Natural killer cell (primary cell): ENCODE data around the gene DOCK9. TPM values are rescaled to one million over a fixed set of nuclear protein-coding genes. Genes with fewer than 3 reads are reported as not detected.

Experiments used
- ATAC-seq, 3 donors: fragments of 150-1000 bp in 2 of 3; fragments of 200-7000 bp in 1 of 3; cut with Tn5 transposase; 1 replicate in 1 of 3; 2 replicates in 2 of 3; pipeline ENCODE4 v1.10.0; 2021; ENCODE audit warnings: mild to moderate bottlenecking in 2 of 3, moderate library complexity in 2 of 3
- DNase-seq, 2 donors: peaks; one replicate each; pipeline versions ENCODE4 v3.0.0 to v3.0.0-alpha.2; 2013 to 2021; ENCODE audit warnings: mixed read lengths in 1 of 2
- H3K27ac ChIP-seq: one replicate; pipeline ENCODE4 v1.5.1; 2013; ENCODE audit warnings: mild to moderate bottlenecking, low read length
- H3K27me3 ChIP-seq: one replicate; pipeline ENCODE4 v1.6.1; 2013; ENCODE audit warnings: low read length; ENCODE audit not compliant: control insufficient read depth, insufficient read depth
- H3K36me3 ChIP-seq: one replicate; pipeline ENCODE4 v1.6.1; 2013; ENCODE audit warnings: low read length; ENCODE audit not compliant: control insufficient read depth, insufficient read depth
- H3K4me1 ChIP-seq: one replicate; pipeline ENCODE4 v1.6.1; 2013; ENCODE audit warnings: low read length; ENCODE audit not compliant: control insufficient read depth, insufficient read depth
- H3K4me3 ChIP-seq: one replicate; pipeline ENCODE4 v1.5.1; 2013; ENCODE audit warnings: low read length
- H3K9me3 ChIP-seq: one replicate; pipeline ENCODE4 v1.6.1; 2013; ENCODE audit warnings: low read length; ENCODE audit not compliant: control insufficient read depth, insufficient read depth
- H3K27ac Mint-ChIP-seq, 2 donors: one replicate each; pipeline ENCODE4 v1.8.0; 2022; ENCODE audit warnings: mild to moderate bottlenecking in 2 of 2, mixed read lengths in 2 of 2, moderate library complexity in 1 of 2
- H3K27me3 Mint-ChIP-seq, 2 donors: one replicate each; pipeline ENCODE4 v1.8.0; 2022; ENCODE audit warnings: low read depth in 2 of 2, mixed read lengths in 2 of 2
- H3K36me3 Mint-ChIP-seq: one replicate; pipeline ENCODE4 v1.8.0; 2022; ENCODE audit warnings: mixed read lengths
- H3K4me1 Mint-ChIP-seq, 2 donors: one replicate each; pipeline ENCODE4 v1.8.0; 2022; ENCODE audit warnings: mixed read lengths in 2 of 2
- H3K4me3 Mint-ChIP-seq: one replicate; pipeline ENCODE4 v1.8.0; 2022; ENCODE audit warnings: mild to moderate bottlenecking, moderate library complexity, mixed read lengths
- H3K9me3 Mint-ChIP-seq, 2 donors: one replicate each; pipeline ENCODE4 v1.8.0; 2022; ENCODE audit warnings: mixed read lengths in 2 of 2
- WGBS: methylation state at CpG from one replicate; pipeline ENCODE4 v1.1.7; 2013; ENCODE audit warnings: missing lambda C conversion rate; ENCODE audit not compliant: insufficient coverage; 5-methylcytosine and 5-hydroxymethylcytosine counted together
- intact Hi-C: fragments of 100-400 bp; cut with micrococcal nuclease; formaldehyde crosslinking; loops from one replicate; pipeline ENCODE4 v1.14.2; 2022
- total RNA-seq, 4 donors: library from RNA; stranded (reverse); fragments of 120-200 nt in 1 of 4; gene quantifications; one replicate each; pipeline versions ENCODE4 v1.2.3 to v1.2.4, GENCODE V29; 2013 to 2022
- TF ChIP-seq, protein P1 (sequence below): fragments of 200-600 bp; IDR thresholded peaks from one replicate; pipeline ENCODE4 v1.8.0; 2022; ENCODE audit warnings: antibody characterized with exemption

The DOCK9 gene
- total RNA-seq, 3 donors from 2014 or later (not counting 1 experiment from before 2014, with no cell fraction given) = 31.5 to 42.5 (median 40.9) TPM

- Mint-ChIP-seq H3K27ac (no peak overlapping the region), H3K9me3 (no peaks in the 10 kb centered on the region), H3K4me3 (no peak overlapping the region), H3K4me1 (peaks cover 0 to 9% of the 10 kb centered on the region in 2 donors), H3K36me3 (no peaks in the 10 kb centered on the region), H3K27me3 (peaks cover 16 to 19% of the 10 kb centered on the region in 2 donors)
- no peak overlapping the region for H3K27ac ChIP-seq
- ATAC-seq = no peak
- intact Hi-C loops = no loop called here
- H3K9me3 ChIP-seq = no peaks in the 10 kb centered on the region
- TF ChIP-seq, protein P1, sequence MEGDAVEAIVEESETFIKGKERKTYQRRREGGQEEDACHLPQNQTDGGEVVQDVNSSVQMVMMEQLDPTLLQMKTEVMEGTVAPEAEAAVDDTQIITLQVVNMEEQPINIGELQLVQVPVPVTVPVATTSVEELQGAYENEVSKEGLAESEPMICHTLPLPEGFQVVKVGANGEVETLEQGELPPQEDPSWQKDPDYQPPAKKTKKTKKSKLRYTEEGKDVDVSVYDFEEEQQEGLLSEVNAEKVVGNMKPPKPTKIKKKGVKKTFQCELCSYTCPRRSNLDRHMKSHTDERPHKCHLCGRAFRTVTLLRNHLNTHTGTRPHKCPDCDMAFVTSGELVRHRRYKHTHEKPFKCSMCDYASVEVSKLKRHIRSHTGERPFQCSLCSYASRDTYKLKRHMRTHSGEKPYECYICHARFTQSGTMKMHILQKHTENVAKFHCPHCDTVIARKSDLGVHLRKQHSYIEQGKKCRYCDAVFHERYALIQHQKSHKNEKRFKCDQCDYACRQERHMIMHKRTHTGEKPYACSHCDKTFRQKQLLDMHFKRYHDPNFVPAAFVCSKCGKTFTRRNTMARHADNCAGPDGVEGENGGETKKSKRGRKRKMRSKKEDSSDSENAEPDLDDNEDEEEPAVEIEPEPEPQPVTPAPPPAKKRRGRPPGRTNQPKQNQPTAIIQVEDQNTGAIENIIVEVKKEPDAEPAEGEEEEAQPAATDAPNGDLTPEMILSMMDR = no peak
- DNase-seq = no peak
- H3K4me3 ChIP-seq = no peak overlapping the region
- WGBS = 36% methylated on average over 9 of the region's 9 CpGs
- H3K4me1 ChIP-seq = no peaks in the 10 kb centered on the region
- H3K27me3 ChIP-seq = peaks cover 2% of the 10 kb centered on the region
- no peaks in the 10 kb centered on the region for H3K36me3 ChIP-seq
These were observed 189.9 kb downstream of the DOCK9 start for GRCh38 chr13:98787996-98788395.

- TF ChIP-seq, protein P1 = no peak
- Mint-ChIP-seq H3K4me1 (peaks cover 0 to 9% of the 10 kb centered on the region in 2 donors), H3K36me3 (no peaks in the 10 kb centered on the region), H3K27me3 (peaks cover 23 to 25% of the 10 kb centered on the region in 2 donors), H3K9me3 (no peaks in the 10 kb centered on the region), H3K27ac (no peak overlapping the region), H3K4me3 (no peak overlapping the region)
- Histone ChIP-seq H3K4me1 (no peaks in the 10 kb centered on the region), H3K27me3 (peaks cover 2% of the 10 kb centered on the region), H3K4me3 (no peak overlapping the region), H3K9me3 (no peaks in the 10 kb centered on the region), H3K27ac (no peak overlapping the region), H3K36me3 (no peaks in the 10 kb centered on the region)
- ATAC-seq = no peak
- DNase-seq = no peak
- intact Hi-C loops = no loop called here
- WGBS = 63% methylated on average over 10 of the region's 10 CpGs
These were observed 190.7 kb downstream of the DOCK9 start for GRCh38 chr13:98787173-98787572.

DNA sequence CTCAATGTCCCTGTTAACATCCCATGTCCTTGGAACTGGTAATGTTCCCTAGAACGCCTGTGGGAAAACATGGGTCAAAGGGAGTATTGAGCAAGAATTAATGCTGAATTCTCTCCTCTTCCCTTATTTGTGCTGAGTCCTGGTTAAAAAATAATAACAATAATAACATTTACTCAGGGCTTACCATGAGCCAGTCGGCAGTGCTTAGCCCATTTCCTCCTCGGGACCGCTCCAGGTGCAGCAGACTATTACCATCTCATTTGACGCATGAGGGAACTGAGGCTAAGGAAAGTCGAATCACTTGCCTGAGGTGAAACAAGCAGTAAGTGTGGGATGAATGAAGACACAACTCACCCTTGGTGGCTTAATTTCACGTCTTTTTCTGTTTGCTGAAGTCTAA lies 191.8 kb downstream of the DOCK9 start:
- H3K27ac Mint-ChIP-seq = no peak overlapping the region
- H3K4me3 Mint-ChIP-seq = no peak overlapping the region
- Histone ChIP-seq H3K27ac (no peak overlapping the region), H3K27me3 (peaks cover 2% of the 10 kb centered on the region), H3K4me3 (no peak overlapping the region), H3K4me1 (no peaks in the 10 kb centered on the region), H3K36me3 (no peaks in the 10 kb centered on the region), H3K9me3 (no peaks in the 10 kb centered on the region)
- H3K9me3 Mint-ChIP-seq = no peaks in the 10 kb centered on the region
- TF ChIP-seq, protein P1 = no peak
- H3K4me1 Mint-ChIP-seq = peaks cover 0 to 9% of the 10 kb centered on the region in 2 donors
- H3K36me3 Mint-ChIP-seq = no peaks in the 10 kb centered on the region
- 76% methylated on average over 6 of the region's 7 CpGs for WGBS
- ATAC-seq = no peak
- intact Hi-C loops = no loop called here
- no peak for DNase-seq
- H3K27me3 Mint-ChIP-seq = peaks cover 24 to 34% of the 10 kb centered on the region in 2 donors

DNA sequence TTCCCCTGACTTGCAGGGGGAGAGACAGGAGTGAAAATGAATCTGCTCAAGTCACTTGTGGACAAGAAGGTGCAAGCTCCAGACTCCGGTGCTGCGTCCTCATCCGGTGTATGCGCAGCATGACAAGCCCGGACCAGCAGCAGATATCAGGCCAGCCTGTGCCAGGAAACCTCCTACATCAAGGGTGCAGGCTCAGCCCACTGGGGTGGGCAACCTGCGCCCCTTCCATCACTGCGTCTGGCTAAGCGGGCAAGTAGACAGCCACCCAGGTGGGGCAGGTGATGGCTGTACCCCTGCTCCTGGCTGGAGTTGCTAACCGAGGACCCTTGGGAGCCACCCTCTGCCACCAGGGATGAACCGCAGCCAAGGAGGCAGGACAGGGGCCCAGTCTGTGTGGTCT lies 192.5 kb downstream of the DOCK9 start:
- Mint-ChIP-seq H3K36me3 (no peaks in the 10 kb centered on the region), H3K27ac (no peak overlapping the region), H3K4me3 (no peak overlapping the region), H3K4me1 (peaks cover 0 to 9% of the 10 kb centered on the region in 2 donors), H3K9me3 (no peaks in the 10 kb centered on the region), H3K27me3 (peaks cover 24 to 36% of the 10 kb centered on the region in 2 donors)
- TF ChIP-seq, protein P1 = no peak
- intact Hi-C loops = no loop called here
- Histone ChIP-seq H3K4me1 (no peaks in the 10 kb centered on the region), H3K36me3 (no peaks in the 10 kb centered on the region), H3K4me3 (no peak overlapping the region), H3K27me3 (peaks cover 2% of the 10 kb centered on the region), H3K27ac (no peak overlapping the region), H3K9me3 (no peaks in the 10 kb centered on the region)
- no peak for ATAC-seq
- 95% methylated on average over 10 of the region's 10 CpGs for WGBS
- no peak for DNase-seq
